Vein endothelial cell (primary cell): ENCODE data around the gene OR2T2. TPM values are rescaled to one million over a fixed set of nuclear protein-coding genes. Genes with fewer than 3 reads are reported as not detected.

ENCODE experiments used
- total RNA-seq: library from RNA; depleted of rRNA; stranded (reverse); fragments of >200 nt; gene quantifications from 2 replicates; pipeline ENCODE4 v1.2.3, GENCODE V29; 2012

OR2T2 gene
- not detected in 2 replicates for total RNA-seq

GRCh38 chr1:248445399-248445798 is at the start of gene OR2T2:
OR2T2 (plus strand) TSS chr1:248445637; CDS start chr1:248452798, 7,161 bp downstream.

GRCh38 chr1:248402748-248403147 is 42.7 kb upstream of the OR2T2 start, which contains the start of gene OR2T1:
OR2T1 (plus strand) TSS chr1:248403048; CDS start chr1:248406148, 3,100 bp downstream.

GRCh38 chr1:248473051-248473450 is 27.6 kb downstream of the OR2T2 start, which contains the start of gene OR2T3:
OR2T3 (plus strand) TSS chr1:248473351; CDS start chr1:248473351, 0 bp downstream.

GRCh38 chr1:248488289-248488688 is 42.9 kb downstream of the OR2T2 start, which contains the start of gene OR2T5:
OR2T5 (plus strand) TSS chr1:248488589; CDS start chr1:248488589, 0 bp downstream.

Other genes with a start within 250 kb of the OR2T2 start
- not detected in 2 replicates for gene OR2M3, start 248.4 kb upstream of the OR2T2 start, total RNA-seq
- not detected in 2 replicates for gene OR2M4, start 214.2 kb upstream of the OR2T2 start, total RNA-seq
- not detected in 2 replicates for gene OR2T33, start 167.7 kb upstream of the OR2T2 start, total RNA-seq
- gene OR2T12, start 142.2 kb upstream of the OR2T2 start, total RNA-seq: not detected in 2 replicates
- not detected in 2 replicates for gene OR2M7, start 121.1 kb upstream of the OR2T2 start, total RNA-seq
- not detected in 2 replicates for gene OR14C36, start 96.9 kb upstream of the OR2T2 start, total RNA-seq
- gene OR2T4, start 84.0 kb upstream of the OR2T2 start, total RNA-seq: not detected in 2 replicates
- not detected in 2 replicates for gene OR2T6, start 69.9 kb upstream of the OR2T2 start, total RNA-seq
- gene OR2T1, start 42.6 kb upstream of the OR2T2 start, total RNA-seq: not detected in 2 replicates
- not detected in 2 replicates for gene OR2T3, start 27.7 kb downstream of the OR2T2 start, total RNA-seq
- gene OR2T5, start 43.0 kb downstream of the OR2T2 start, total RNA-seq: not detected in 2 replicates
- not detected in 2 replicates for gene OR2G6, start 62.4 kb downstream of the OR2T2 start, total RNA-seq
- not detected in 2 replicates for gene OR2T29, start 117.1 kb downstream of the OR2T2 start, total RNA-seq
- not detected in 2 replicates for gene OR2T34, start 129.1 kb downstream of the OR2T2 start, total RNA-seq
- gene OR2T10, start 152.1 kb downstream of the OR2T2 start, total RNA-seq: not detected in 2 replicates
- not detected in 2 replicates for gene OR2T11, start 189.5 kb downstream of the OR2T2 start, total RNA-seq
- not detected in 2 replicates for gene OR2T35, start 199.6 kb downstream of the OR2T2 start, total RNA-seq
- not detected in 2 replicates for gene OR2T27, start 209.9 kb downstream of the OR2T2 start, total RNA-seq